RWPE2 (cell line): ENCODE results near the gene MLLT6.

Source experiments
- ATAC-seq: fragments of 200-7000 bp; cut with Tn5 transposase; 3 replicates; pipeline ENCODE4 v1.9.1; 2021; ENCODE audit warnings: low read depth
- DNase-seq: peaks from one replicate; pipeline ENCODE4 v3.0.0-alpha.2; 2020; ENCODE audit warnings: low spot score
- H3K27ac ChIP-seq: fragments of 450-650 bp; 2 replicates; pipeline ENCODE4 v1.5.1; 2017; ENCODE audit warnings: mild to moderate bottlenecking; ENCODE audit not compliant: poor library complexity, severe bottlenecking
- H3K27me3 ChIP-seq: fragments of 250-450 bp; sonication (Bioruptor Pico); 2 replicates; pipeline ENCODE4 v1.5.1; 2021; ENCODE audit warnings: mild to moderate bottlenecking, moderate library complexity; ENCODE audit not compliant: insufficient read depth, poor library complexity, severe bottlenecking
- H3K36me3 ChIP-seq: fragments of 250-450 bp; sonication (Bioruptor Pico); 2 replicates; pipeline ENCODE4 v1.5.1; 2020; ENCODE audit warnings: low read depth, mild to moderate bottlenecking, moderate library complexity
- H3K4me1 ChIP-seq: fragments of 250-450 bp; sonication (Bioruptor Pico); 2 replicates; pipeline ENCODE4 v1.5.1; 2021; ENCODE audit warnings: mild to moderate bottlenecking, moderate library complexity; ENCODE audit not compliant: insufficient read depth, poor library complexity, severe bottlenecking
- H3K4me3 ChIP-seq: fragments of 250-450 bp; sonication (Bioruptor Pico); 2 replicates; pipeline ENCODE4 v1.5.1; 2021; ENCODE audit warnings: mild to moderate bottlenecking, moderate library complexity; ENCODE audit not compliant: severe bottlenecking
- H3K9me3 ChIP-seq: fragments of 250-450 bp; sonication (Bioruptor Pico); 2 replicates; pipeline ENCODE4 v1.5.1; 2021; ENCODE audit warnings: mild to moderate bottlenecking, moderate library complexity; ENCODE audit not compliant: severe bottlenecking
- TF ChIP-seq, protein P1 (sequence below): fragments of 450-650 bp; IDR thresholded peaks from one replicate; pipeline ENCODE4 v1.5.1; 2017; ENCODE audit warnings: mild to moderate bottlenecking, moderate library complexity; ENCODE audit not compliant: poor library complexity, severe bottlenecking

MLLT6 gene

DNA sequence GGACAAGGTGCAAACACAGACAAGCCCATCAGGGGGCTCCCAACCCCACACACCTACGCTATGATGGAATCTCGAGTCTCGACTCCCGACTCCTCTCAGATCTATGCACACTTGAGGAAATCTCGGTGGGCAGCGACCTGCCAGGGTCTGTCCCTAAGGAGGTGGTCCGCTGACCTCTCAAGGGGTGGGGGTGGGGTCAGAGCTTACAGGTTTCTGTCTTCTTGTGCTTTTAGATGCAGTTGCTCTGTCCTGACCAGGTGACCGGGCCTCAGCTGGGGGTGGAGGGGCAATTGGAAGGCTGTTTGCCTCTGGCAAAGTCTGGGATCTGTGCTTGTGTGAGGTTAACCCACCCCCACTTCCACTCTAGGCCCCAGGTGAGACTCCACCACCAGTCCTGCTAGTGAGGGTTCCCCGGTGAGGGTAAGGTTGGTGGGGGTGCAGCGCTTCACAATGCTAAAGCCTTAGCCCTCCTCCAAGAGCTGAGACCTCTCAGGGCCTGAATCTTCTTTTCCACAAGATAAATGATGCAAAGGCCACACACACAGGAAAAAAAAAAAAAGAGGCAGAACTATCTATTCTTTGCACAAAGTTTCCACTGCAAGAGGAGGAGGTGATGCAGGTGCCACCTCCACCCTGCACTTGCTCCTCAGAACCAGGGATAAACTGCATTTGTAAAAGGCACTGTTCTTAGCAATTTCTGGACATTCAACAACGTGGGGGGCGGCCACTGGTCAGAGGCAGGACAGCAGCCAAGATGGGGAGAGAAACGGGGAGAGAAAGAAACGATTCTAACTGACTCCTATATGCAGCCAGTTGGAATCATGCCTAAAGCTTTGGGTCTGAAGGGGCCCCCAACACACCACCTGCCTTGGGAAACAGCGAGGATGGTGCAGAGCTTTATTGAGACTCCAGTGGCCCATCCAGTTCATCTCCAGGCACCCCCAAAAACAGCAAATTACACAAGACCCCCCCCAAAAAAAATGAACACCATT is 29.2 kb downstream of the MLLT6 start:
- TF ChIP-seq, protein P1, sequence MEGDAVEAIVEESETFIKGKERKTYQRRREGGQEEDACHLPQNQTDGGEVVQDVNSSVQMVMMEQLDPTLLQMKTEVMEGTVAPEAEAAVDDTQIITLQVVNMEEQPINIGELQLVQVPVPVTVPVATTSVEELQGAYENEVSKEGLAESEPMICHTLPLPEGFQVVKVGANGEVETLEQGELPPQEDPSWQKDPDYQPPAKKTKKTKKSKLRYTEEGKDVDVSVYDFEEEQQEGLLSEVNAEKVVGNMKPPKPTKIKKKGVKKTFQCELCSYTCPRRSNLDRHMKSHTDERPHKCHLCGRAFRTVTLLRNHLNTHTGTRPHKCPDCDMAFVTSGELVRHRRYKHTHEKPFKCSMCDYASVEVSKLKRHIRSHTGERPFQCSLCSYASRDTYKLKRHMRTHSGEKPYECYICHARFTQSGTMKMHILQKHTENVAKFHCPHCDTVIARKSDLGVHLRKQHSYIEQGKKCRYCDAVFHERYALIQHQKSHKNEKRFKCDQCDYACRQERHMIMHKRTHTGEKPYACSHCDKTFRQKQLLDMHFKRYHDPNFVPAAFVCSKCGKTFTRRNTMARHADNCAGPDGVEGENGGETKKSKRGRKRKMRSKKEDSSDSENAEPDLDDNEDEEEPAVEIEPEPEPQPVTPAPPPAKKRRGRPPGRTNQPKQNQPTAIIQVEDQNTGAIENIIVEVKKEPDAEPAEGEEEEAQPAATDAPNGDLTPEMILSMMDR = no peak
- Histone ChIP-seq H3K4me3 (no peak overlapping the region), H3K4me1 (no peaks in the 10 kb centered on the region), H3K36me3 (peaks cover 73% of the 10 kb centered on the region), H3K9me3 (no peaks in the 10 kb centered on the region), H3K27ac (no peak overlapping the region), H3K27me3 (no peaks in the 10 kb centered on the region)
- ATAC-seq (no peak), DNase-seq (no peak)

DNA sequence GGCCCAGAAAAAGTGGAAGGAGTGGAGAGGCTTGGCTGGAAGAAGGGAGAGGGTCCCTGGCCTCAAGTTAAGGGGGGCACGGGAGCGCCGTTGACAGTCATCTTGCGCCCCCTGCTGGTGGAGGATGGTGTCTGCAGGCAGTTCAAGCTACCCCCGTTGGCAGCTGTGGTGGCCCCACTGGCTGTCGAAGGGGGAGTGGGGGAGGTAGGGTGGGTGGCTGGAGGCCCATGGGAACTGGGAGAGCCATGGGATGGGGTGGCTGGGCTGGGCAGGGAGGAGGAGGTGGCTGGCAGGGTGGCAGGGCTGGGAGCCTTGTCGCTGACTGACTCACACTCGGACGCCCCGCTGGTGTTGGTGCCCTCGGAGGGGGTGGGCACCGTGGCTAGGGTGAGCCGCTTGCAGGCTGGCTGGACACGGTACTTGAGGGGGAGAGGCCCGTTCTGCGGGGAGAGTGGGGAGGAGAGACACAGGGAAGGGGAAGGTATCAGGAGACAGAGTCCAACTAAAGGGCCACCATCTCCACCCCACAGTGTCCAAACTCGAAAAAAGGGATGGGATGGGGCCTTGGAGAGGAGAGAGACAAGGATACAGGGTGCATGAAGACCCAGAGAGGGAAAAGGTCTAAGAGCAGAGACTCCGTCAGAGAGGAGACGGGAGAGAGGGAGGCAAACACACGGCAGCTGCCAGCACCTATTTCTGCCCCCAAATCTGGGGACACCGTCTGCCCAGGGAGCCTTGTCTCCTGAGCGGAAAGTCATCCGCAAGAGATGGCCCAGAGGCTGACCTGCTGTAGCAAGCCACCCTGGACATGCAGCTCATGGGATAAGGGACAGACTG is 30.3 kb downstream of the MLLT6 start:
- no peak overlapping the region for H3K4me3 ChIP-seq
- H3K9me3 ChIP-seq = no peaks in the 10 kb centered on the region
- peak; percentile 7; the same call in 1 of the 3 replicates for ATAC-seq
- H3K27me3 ChIP-seq = no peaks in the 10 kb centered on the region
- peaks cover 81% of the 10 kb centered on the region for H3K36me3 ChIP-seq
- no peaks in the 10 kb centered on the region for H3K4me1 ChIP-seq
- no peak for DNase-seq
- no peak overlapping the region for H3K27ac ChIP-seq
- TF ChIP-seq, protein P1 = peak; percentile 88

DNA sequence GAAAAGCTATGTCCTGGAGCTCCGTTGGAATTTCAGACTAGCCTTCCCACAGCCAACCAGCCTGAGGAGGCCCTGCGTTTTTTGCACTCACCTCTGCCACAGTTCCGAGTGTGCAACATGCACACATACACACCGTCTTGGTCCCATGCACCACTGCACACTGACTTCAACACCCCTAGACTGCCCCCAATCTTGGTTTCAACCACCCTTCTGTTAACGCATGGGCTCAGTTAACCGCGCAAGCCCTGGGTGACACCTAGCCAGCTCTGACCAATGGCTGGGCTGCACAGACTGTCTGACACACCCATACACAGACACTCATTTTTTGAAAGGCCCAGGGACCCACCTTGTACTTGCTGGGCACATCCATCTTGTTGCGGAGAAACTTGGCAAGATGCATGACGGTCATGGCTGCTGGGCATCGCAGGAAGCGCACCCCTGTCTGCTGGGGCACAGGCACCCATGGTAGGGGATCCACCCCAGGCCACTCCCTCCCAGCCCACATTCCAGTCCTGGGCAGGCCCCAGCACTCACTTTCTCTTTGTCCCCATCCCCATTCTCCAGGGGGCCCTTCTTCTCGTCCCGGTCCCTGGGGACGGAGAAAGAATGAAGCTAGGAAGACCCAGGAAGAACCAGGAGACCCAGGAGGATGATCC is 33.1 kb downstream of the MLLT6 start:
- no peak overlapping the region for H3K27ac ChIP-seq
- H3K4me3 ChIP-seq = no peak overlapping the region
- TF ChIP-seq, protein P1 = no peak
- DNase-seq = no peak
- peaks cover 10% of the 10 kb centered on the region for H3K4me1 ChIP-seq
- H3K27me3 ChIP-seq = no peaks in the 10 kb centered on the region
- H3K36me3 ChIP-seq = peaks cover 64% of the 10 kb centered on the region
- no peaks in the 10 kb centered on the region for H3K9me3 ChIP-seq
- ATAC-seq = no peak

- no peak overlapping the region for H3K4me3 ChIP-seq
- H3K27ac ChIP-seq = no peak overlapping the region
- no peak for DNase-seq
- H3K36me3 ChIP-seq = peaks cover 59% of the 10 kb centered on the region
- H3K27me3 ChIP-seq = no peaks in the 10 kb centered on the region
- TF ChIP-seq, protein P1 = no peak
- no peak for ATAC-seq
- H3K4me1 ChIP-seq = peaks cover 10% of the 10 kb centered on the region
- no peaks in the 10 kb centered on the region for H3K9me3 ChIP-seq
Observed at GRCh38 chr17:38738686-38739085, 33.6 kb downstream of the MLLT6 start.
